ENCODE data around the gene FIGNL2. TPM values are rescaled to one million over a fixed set of nuclear protein-coding genes. Genes with fewer than 3 reads are reported as not detected.

Gene FIGNL2
- total and polyA plus RNA-seq, 7 donors, result 0.01 to 0.20 (median 0.17) TPM

DNA sequence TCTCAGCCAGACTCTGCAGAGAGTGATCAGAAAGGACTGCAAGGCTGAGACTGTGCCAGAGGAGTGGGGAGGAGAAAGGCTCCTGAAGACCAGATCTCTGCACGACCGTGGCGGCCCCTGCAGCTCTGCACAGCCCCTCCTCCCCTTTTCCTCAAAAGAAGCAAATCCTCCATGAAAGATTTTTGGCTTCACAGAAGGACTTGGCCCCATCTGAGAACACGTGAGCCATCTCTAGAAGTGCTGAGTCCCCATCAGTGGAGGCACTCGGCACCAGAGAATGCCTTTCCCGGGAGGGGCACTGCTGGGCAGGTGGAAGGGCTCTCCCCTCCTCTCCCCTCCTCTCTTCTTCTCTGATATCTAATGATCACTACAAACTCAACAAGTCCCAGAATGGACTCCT is 6.8 kb downstream of the FIGNL2 start:
- no peaks in the 10 kb centered on the region for H3K36me3 ChIP-seq (ENCODE audit: insufficient read depth in 1 of 2, low read depth in 1 of 2)
- 35 to 51% (median 36%) methylated on average over 6 of the region's 6 CpGs for WGBS, 3 donors
- no peaks in the 10 kb centered on the region for H3K9me3 ChIP-seq
- DNase-seq (no peak), ATAC-seq (no peak)
- H3K4me3 ChIP-seq, result no peak overlapping the region
- intact Hi-C loops (cut with DNase I), result no loop called here
- H3K27ac ChIP-seq, result no peak overlapping the region
- peaks cover 2% of the 10 kb centered on the region for H3K4me1 ChIP-seq
- TF ChIP-seq, protein P1, sequence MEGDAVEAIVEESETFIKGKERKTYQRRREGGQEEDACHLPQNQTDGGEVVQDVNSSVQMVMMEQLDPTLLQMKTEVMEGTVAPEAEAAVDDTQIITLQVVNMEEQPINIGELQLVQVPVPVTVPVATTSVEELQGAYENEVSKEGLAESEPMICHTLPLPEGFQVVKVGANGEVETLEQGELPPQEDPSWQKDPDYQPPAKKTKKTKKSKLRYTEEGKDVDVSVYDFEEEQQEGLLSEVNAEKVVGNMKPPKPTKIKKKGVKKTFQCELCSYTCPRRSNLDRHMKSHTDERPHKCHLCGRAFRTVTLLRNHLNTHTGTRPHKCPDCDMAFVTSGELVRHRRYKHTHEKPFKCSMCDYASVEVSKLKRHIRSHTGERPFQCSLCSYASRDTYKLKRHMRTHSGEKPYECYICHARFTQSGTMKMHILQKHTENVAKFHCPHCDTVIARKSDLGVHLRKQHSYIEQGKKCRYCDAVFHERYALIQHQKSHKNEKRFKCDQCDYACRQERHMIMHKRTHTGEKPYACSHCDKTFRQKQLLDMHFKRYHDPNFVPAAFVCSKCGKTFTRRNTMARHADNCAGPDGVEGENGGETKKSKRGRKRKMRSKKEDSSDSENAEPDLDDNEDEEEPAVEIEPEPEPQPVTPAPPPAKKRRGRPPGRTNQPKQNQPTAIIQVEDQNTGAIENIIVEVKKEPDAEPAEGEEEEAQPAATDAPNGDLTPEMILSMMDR (IDR thresholded peaks at IDR 0.05), result no peak
- H3K27me3 ChIP-seq (ENCODE audit: insufficient read depth in 3 of 3, low read length in 2 of 3), result peaks cover 0 to 28% (median 8%) of the 10 kb centered on the region in 3 donors

DNA sequence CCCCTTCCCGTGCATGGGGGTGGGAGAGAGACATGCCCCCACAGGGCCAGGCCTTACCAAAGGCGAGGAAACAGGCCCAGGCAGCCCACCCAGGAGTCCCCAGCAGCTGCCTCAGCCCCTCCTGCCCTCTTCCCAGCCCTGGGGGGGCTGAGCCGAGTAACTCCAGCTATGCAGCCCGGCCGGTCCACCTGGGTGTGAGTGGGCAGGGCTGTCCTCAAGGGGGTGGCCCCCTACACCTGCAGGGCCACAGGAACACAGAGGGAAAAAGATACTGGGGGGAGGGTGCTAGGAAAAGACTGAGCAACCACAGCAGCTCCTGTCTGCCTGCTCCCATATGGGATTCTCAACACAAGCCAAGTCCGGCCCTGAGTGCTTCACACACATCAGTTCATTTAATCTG is 7.6 kb downstream of the FIGNL2 start:
- H3K4me3 ChIP-seq, result no peak overlapping the region
- peaks cover 0 to 20% (median 4%) of the 10 kb centered on the region in 3 donors for H3K27me3 ChIP-seq (ENCODE audit: insufficient read depth in 3 of 3, low read length in 2 of 3)
- TF ChIP-seq, protein P1 (IDR thresholded peaks at IDR 0.05), result no peak
- no peaks in the 10 kb centered on the region for H3K4me1 ChIP-seq
- 83 to 94% (median 87%) methylated on average over 6 of the region's 6 CpGs for WGBS, 3 donors
- H3K9me3 ChIP-seq, result no peaks in the 10 kb centered on the region
- DNase-seq (no peak), ATAC-seq (no peak)
- H3K27ac ChIP-seq, result no peak overlapping the region
- intact Hi-C loops (cut with DNase I), result no loop called here
- H3K36me3 ChIP-seq (ENCODE audit: insufficient read depth in 1 of 2, low read depth in 1 of 2), result no peaks in the 10 kb centered on the region

- Histone ChIP-seq H3K27me3 (ENCODE audit: insufficient read depth in 3 of 3, low read length in 2 of 3) (peaks cover 0 to 5% (median 3%) of the 10 kb centered on the region in 3 donors), H3K4me1 (no peaks in the 10 kb centered on the region), H3K27ac (no peak overlapping the region), H3K9me3 (no peaks in the 10 kb centered on the region), H3K36me3 (ENCODE audit: insufficient read depth in 1 of 2, low read depth in 1 of 2) (no peaks in the 10 kb centered on the region), H3K4me3 (no peak overlapping the region)
- peak in 1 of 4 donors; percentile 47 for ATAC-seq
- DNase-seq, result no peak
- intact Hi-C loops (cut with DNase I), result no loop called here
- WGBS, 3 donors, result 47 to 64% (median 47%) methylated on average over 5 of the region's 5 CpGs
- TF ChIP-seq, protein P1 (IDR thresholded peaks at IDR 0.05), result no peak
Observed at GRCh38 chr12:51839310-51839947, 9.1 kb downstream of the FIGNL2 start.

DNA sequence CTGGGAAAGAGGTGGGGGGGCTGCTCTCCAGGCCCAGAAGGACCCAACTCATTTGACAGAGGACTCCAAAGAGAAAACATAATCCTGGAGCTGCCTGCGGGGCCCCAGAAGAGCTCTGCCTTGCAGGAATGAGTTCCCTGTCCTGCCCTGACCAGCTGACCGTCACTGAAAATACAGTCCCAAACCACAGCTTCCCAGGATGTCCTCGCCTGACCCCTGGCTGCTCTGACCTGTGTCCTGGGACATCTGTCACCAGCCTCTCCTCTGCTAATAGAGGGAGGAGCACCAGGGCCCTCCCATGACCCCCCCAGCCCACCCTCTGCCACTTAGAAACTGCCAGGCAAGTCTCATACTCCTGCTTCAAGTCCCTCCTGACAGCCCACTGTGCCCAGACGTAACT is 9.8 kb downstream of the FIGNL2 start:
- DNase-seq (no peak), ATAC-seq (peak in 2 of 4 donors; percentile 27 to 39)
- H3K27ac ChIP-seq, result no peak overlapping the region
- H3K4me3 ChIP-seq, result no peak overlapping the region
- intact Hi-C loops (cut with DNase I), result no loop called here
- 30 to 33% (median 33%) methylated on average over 4 of the region's 4 CpGs for WGBS, 3 donors
- no peaks in the 10 kb centered on the region for H3K4me1 ChIP-seq
- H3K9me3 ChIP-seq, result no peaks in the 10 kb centered on the region
- TF ChIP-seq, protein P1 (IDR thresholded peaks at IDR 0.05), result no peak
- peaks cover 0 to 5% (median 1%) of the 10 kb centered on the region in 3 donors for H3K27me3 ChIP-seq (ENCODE audit: insufficient read depth in 3 of 3, low read length in 2 of 3)
- no peaks in the 10 kb centered on the region for H3K36me3 ChIP-seq (ENCODE audit: insufficient read depth in 1 of 2, low read depth in 1 of 2)

- DNase-seq, result no peak
- no peak overlapping the region for H3K4me3 ChIP-seq
- 78 to 86% (median 79%) methylated on average over 4 of the region's 4 CpGs for WGBS, 3 donors
- no peak overlapping the region for H3K27ac ChIP-seq
- H3K36me3 ChIP-seq (ENCODE audit: insufficient read depth in 1 of 2, low read depth in 1 of 2), result no peaks in the 10 kb centered on the region
- H3K4me1 ChIP-seq, result no peaks in the 10 kb centered on the region
- TF ChIP-seq, protein P1 (IDR thresholded peaks at IDR 0.05), result no peak
- H3K27me3 ChIP-seq (ENCODE audit: insufficient read depth in 3 of 3, low read length in 2 of 3), result peaks cover 0 to 10% (median 1%) of the 10 kb centered on the region in 3 donors
- H3K9me3 ChIP-seq, result no peaks in the 10 kb centered on the region
- intact Hi-C loops (cut with DNase I), result no loop called here
- ATAC-seq, result no peak
Observed at GRCh38 chr12:51838036-51838435, 10.5 kb downstream of the FIGNL2 start.

Measured in psoas muscle (tissue), 8 donors.